ENCODE measurements around the gene TLCD3A. TPM values are rescaled to one million over a fixed set of nuclear protein-coding genes. Genes with fewer than 3 reads are reported as not detected.
A peak's percentile ranks its signal among the peaks of the same experiment; 100 is the strongest.

TLCD3A gene
- total and polyA plus RNA-seq, 8 donors, result 14.5 to 40.9 (median 34.3) TPM

- no peaks in the 10 kb centered on the region for H3K36me3 ChIP-seq
- peak; percentile 84 for ATAC-seq
- no peak overlapping the region for H3K4me3 ChIP-seq
- H3K9me3 ChIP-seq, result no peaks in the 10 kb centered on the region
- H3K27me3 ChIP-seq, result no peaks in the 10 kb centered on the region
- H3K4me1 ChIP-seq, result peaks cover 0 to 8% of the 10 kb centered on the region in 2 donors
- intact Hi-C loops (cut with DNase I), result no loop called here
- TF ChIP-seq CTCF (IDR thresholded peaks at IDR 0.05), result no peak
- no peak for DNase-seq
- H3K27ac ChIP-seq, result peak overlapping the region in 1 of 2 donors; percentile 76
Observed at GRCh38 chr17:725746-726145, 6.7 kb upstream of the TLCD3A start.

DNA sequence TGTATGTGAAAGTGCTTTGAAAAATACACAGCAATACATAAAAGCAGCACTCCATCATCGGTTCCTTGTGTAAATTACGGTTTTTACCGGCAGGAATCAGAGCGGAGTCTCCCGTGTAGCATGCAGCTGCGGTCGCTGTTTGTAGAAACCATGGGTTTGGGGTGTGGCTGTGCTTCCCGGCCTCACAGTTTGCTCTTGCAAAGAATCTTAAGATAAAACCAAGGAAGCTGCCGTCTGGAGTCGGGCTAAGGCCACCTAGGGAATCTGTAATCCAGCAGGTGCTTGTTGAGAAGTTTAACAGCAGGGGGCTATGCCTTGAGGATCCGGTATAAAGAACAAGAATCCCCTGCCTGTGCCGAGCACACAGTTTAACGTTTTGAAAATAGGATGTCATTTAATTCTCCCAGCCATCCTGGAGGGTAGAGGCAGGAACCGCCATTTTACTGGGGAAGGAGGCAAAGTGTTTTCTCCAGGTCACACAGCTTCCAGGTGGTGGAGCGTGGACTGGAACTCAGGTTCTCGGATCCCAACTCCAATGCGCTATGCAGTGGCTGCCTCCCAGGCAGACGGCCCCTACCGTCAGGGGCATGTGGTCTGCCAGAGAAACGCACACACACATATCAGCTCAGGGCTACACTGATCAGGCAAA lies 6.0 kb upstream of the TLCD3A start:
- peak in 1 of 4 donors; percentile 49 for DNase-seq

GRCh38 chr17:728911-729310 lies 3.5 kb upstream of the TLCD3A start:
- TF ChIP-seq CTCF (IDR thresholded peaks at IDR 0.05), result no peak
- H3K9me3 ChIP-seq, result no peaks in the 10 kb centered on the region
- intact Hi-C loops (cut with DNase I), result no loop called here
- H3K27ac ChIP-seq, result no peak overlapping the region
- peaks cover 0 to 24% of the 10 kb centered on the region in 2 donors for H3K27me3 ChIP-seq
- peaks cover 0 to 30% of the 10 kb centered on the region in 2 donors for H3K4me1 ChIP-seq
- H3K36me3 ChIP-seq, result no peaks in the 10 kb centered on the region
- no peak for ATAC-seq
- DNase-seq, result no peak
- no peak overlapping the region for H3K4me3 ChIP-seq

More for the DNA sequence above, 6.0 kb upstream of the TLCD3A start:
- Histone ChIP-seq H3K9me3 (no peaks in the 10 kb centered on the region), H3K27me3 (peaks cover 0 to 2% of the 10 kb centered on the region in 2 donors), H3K27ac (peak overlapping the region in 1 of 2 donors; percentile 76), H3K4me3 (no peak overlapping the region), H3K36me3 (no peaks in the 10 kb centered on the region), H3K4me1 (peaks cover 0 to 12% of the 10 kb centered on the region in 2 donors)
- peak; percentile 74 for ATAC-seq
- no peak for TF ChIP-seq CTCF (IDR thresholded peaks at IDR 0.05)
- intact Hi-C loops (cut with DNase I), result no loop called here

GRCh38 chr17:731644-732066 lies 741 bp upstream of the TLCD3A start:
- Histone ChIP-seq H3K4me3 (peak overlapping the region; percentile 68 to 72), H3K4me1 (peaks cover 0 to 22% of the 10 kb centered on the region in 2 donors), H3K36me3 (no peaks in the 10 kb centered on the region), H3K27me3 (peaks cover 0 to 24% of the 10 kb centered on the region in 2 donors), H3K9me3 (no peaks in the 10 kb centered on the region), H3K27ac (peak overlapping the region; percentile 33 to 58)
- TF ChIP-seq CTCF (IDR thresholded peaks at IDR 0.05), result no peak
- intact Hi-C loops (cut with DNase I), result no loop called here
- ATAC-seq, result peak; percentile 33
- DNase-seq, result no peak

- H3K4me3 ChIP-seq, result peak overlapping the region; percentile 72 to 80
- ATAC-seq (peak; percentile 55), DNase-seq (peak; percentile 30 to 86 (median 37))
- TF ChIP-seq CTCF (IDR thresholded peaks at IDR 0.05), result no peak
- peaks cover 0 to 21% of the 10 kb centered on the region in 2 donors for H3K4me1 ChIP-seq
- H3K27me3 ChIP-seq, result peaks cover 0 to 24% of the 10 kb centered on the region in 2 donors
- intact Hi-C loops (cut with DNase I), result no loop called here
- H3K36me3 ChIP-seq, result peaks cover 0 to 4% of the 10 kb centered on the region in 2 donors
- H3K9me3 ChIP-seq, result no peaks in the 10 kb centered on the region
- peak overlapping the region; percentile 71 to 75 for H3K27ac ChIP-seq
Observed at GRCh38 chr17:732902-733720, 715 bp downstream of the TLCD3A start.
